GM23338 (cell line): Measurements from ENCODE around the gene ALPL. TPM values are rescaled to one million over a fixed set of nuclear protein-coding genes. Genes with fewer than 3 reads are reported as not detected.

ENCODE experiments used
- CREB1 ChIP-seq: fragments of 250-450 bp; sonication (Bioruptor Pico); IDR thresholded peaks from 2 replicates; pipeline ENCODE4 v1.5.0; 2020; ENCODE audit warnings: low read depth, mild to moderate bottlenecking, moderate library complexity
- CTCF ChIP-seq, 2 experiments: fragments of 200-600 bp in 1 of 2; sonication (generic) in 1 of 2; conservative IDR thresholded peaks; 2 replicates each; pipeline versions ENCODE4 v1.5.1 to v1.6.1; 2016 to 2017; ENCODE audit warnings: antibody characterized with exemption in 2 of 2, low read depth in 2 of 2, mild to moderate bottlenecking in 2 of 2, moderate library complexity in 1 of 2
- EZH2 ChIP-seq: fragments of 200-600 bp; sonication (generic); IDR thresholded peaks from one replicate; pipeline ENCODE4 v1.8.0; 2017; ENCODE audit warnings: antibody characterized with exemption, mild to moderate bottlenecking, low read depth; ENCODE audit not compliant: unreplicated experiment
- EZH2phosphoT487 ChIP-seq: fragments of 200-600 bp; sonication (generic); IDR thresholded peaks from one replicate; pipeline ENCODE4 v1.8.1; 2018; ENCODE audit warnings: antibody characterized with exemption; ENCODE audit not compliant: unreplicated experiment
- JUNB ChIP-seq: IDR thresholded peaks from one replicate; pipeline ENCODE4 v1.6.1; 2016; ENCODE audit warnings: antibody characterized with exemption; ENCODE audit not compliant: unreplicated experiment
- NANOG ChIP-seq: IDR thresholded peaks from 2 replicates; pipeline ENCODE4 v1.6.1; 2016; ENCODE audit warnings: antibody characterized with exemption, borderline replicate concordance
- POLR2AphosphoS5 ChIP-seq: IDR thresholded peaks from 2 replicates; pipeline ENCODE4 v1.6.1; 2016; ENCODE audit warnings: antibody characterized with exemption, low read depth
- STAT1 ChIP-seq: IDR thresholded peaks from one replicate; pipeline ENCODE4 v1.6.1; 2016; ENCODE audit warnings: antibody characterized with exemption; ENCODE audit not compliant: unreplicated experiment
- ZNF114 ChIP-seq: fragments of 250-450 bp; sonication (Bioruptor Pico); IDR thresholded peaks from 2 replicates; pipeline ENCODE4 v1.5.0; 2020; ENCODE audit warnings: mild to moderate bottlenecking, moderate library complexity
- polyA plus RNA-seq: library from polyadenylated mRNA; unstranded; fragments of >200 nt; fragmentation: Nextera tagmentation; extraction: Ambion mirVana; gene quantifications from 2 replicates; pipeline ENCODE4 v1.2.1, GENCODE V29; 2016
- total RNA-seq: library from RNA; depleted of rRNA; stranded (reverse); fragments of >200 nt; shearing (Covaris generic); gene quantifications from 2 replicates; pipeline ENCODE4 v1.2.3, GENCODE V29; 2014
- TF ChIP-seq, protein P1 (sequence below): fragments of 250-450 bp; sonication (Bioruptor Pico); IDR thresholded peaks from 2 replicates; pipeline ENCODE4 v1.5.0; 2020; ENCODE audit warnings: mild to moderate bottlenecking, moderate library complexity
- TF ChIP-seq, protein P2 (sequence below): IDR thresholded peaks from 2 replicates; pipeline ENCODE4 v1.6.1; 2016; ENCODE audit warnings: antibody characterized with exemption

The ALPL gene
- total and polyA plus RNA-seq, 2 experiments from 2014 or later, result 116 to 187 TPM

DNA sequence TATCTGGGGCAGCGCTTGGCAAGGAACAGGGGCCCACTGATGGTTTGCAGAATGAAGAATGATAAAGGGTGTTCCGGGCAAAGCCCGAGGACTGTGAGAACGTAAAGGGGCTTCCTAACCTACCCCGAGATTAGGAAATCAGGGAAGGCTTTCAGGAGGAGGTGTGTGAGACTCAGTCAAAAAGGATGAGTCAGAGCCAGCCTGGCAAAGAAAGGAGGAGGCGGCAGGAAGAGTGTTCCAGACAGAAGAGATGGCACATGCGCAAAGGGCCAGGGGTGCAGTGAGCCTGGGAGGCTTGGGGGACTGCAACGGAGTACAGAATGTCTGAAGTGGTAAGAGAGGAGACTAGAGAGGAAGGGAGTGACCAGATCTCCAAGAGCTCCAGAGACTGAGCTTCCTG is 89.7 kb downstream of the ALPL start (continued):
- TF ChIP-seq, protein P1, sequence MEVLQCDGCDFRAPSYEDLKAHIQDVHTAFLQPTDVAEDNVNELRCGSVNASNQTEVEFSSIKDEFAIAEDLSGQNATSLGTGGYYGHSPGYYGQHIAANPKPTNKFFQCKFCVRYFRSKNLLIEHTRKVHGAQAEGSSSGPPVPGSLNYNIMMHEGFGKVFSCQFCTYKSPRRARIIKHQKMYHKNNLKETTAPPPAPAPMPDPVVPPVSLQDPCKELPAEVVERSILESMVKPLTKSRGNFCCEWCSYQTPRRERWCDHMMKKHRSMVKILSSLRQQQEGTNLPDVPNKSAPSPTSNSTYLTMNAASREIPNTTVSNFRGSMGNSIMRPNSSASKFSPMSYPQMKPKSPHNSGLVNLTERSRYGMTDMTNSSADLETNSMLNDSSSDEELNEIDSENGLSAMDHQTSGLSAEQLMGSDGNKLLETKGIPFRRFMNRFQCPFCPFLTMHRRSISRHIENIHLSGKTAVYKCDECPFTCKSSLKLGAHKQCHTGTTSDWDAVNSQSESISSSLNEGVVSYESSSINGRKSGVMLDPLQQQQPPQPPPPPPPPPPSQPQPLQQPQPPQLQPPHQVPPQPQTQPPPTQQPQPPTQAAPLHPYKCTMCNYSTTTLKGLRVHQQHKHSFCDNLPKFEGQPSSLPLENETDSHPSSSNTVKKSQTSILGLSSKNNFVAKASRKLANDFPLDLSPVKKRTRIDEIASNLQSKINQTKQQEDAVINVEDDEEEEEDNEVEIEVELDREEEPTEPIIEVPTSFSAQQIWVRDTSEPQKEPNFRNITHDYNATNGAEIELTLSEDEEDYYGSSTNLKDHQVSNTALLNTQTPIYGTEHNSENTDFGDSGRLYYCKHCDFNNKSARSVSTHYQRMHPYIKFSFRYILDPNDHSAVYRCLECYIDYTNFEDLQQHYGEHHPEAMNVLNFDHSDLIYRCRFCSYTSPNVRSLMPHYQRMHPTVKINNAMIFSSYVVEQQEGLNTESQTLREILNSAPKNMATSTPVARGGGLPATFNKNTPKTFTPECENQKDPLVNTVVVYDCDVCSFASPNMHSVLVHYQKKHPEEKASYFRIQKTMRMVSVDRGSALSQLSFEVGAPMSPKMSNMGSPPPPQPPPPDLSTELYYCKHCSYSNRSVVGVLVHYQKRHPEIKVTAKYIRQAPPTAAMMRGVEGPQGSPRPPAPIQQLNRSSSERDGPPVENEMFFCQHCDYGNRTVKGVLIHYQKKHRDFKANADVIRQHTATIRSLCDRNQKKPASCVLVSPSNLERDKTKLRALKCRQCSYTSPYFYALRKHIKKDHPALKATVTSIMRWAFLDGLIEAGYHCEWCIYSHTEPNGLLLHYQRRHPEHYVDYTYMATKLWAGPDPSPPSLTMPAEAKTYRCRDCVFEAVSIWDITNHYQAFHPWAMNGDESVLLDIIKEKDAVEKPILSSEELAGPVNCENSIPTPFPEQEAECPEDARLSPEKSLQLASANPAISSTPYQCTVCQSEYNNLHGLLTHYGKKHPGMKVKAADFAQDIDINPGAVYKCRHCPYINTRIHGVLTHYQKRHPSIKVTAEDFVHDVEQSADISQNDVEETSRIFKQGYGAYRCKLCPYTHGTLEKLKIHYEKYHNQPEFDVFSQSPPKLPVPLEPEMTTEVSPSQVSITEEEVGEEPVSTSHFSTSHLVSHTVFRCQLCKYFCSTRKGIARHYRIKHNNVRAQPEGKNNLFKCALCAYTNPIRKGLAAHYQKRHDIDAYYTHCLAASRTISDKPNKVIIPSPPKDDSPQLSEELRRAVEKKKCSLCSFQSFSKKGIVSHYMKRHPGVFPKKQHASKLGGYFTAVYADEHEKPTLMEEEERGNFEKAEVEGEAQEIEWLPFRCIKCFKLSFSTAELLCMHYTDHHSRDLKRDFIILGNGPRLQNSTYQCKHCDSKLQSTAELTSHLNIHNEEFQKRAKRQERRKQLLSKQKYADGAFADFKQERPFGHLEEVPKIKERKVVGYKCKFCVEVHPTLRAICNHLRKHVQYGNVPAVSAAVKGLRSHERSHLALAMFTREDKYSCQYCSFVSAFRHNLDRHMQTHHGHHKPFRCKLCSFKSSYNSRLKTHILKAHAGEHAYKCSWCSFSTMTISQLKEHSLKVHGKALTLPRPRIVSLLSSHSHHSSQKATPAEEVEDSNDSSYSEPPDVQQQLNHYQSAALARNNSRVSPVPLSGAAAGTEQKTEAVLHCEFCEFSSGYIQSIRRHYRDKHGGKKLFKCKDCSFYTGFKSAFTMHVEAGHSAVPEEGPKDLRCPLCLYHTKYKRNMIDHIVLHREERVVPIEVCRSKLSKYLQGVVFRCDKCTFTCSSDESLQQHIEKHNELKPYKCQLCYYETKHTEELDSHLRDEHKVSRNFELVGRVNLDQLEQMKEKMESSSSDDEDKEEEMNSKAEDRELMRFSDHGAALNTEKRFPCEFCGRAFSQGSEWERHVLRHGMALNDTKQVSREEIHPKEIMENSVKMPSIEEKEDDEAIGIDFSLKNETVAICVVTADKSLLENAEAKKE, result no peak
- TF ChIP-seq POLR2AphosphoS5 (no peak), CTCF (conservative IDR thresholded peaks at IDR 0.05; ENCODE audit: low read depth in 2 of 2) (no peak), ZNF114 (CRISPR knock-in tag) (no peak), EZH2phosphoT487 (no peak), EZH2 (no peak), NANOG (no peak), JUNB (no peak), STAT1 (no peak), CREB1 (no peak)
- TF ChIP-seq, protein P2, sequence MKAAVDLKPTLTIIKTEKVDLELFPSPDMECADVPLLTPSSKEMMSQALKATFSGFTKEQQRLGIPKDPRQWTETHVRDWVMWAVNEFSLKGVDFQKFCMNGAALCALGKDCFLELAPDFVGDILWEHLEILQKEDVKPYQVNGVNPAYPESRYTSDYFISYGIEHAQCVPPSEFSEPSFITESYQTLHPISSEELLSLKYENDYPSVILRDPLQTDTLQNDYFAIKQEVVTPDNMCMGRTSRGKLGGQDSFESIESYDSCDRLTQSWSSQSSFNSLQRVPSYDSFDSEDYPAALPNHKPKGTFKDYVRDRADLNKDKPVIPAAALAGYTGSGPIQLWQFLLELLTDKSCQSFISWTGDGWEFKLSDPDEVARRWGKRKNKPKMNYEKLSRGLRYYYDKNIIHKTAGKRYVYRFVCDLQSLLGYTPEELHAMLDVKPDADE, result no peak
